GM08714 (cell line): ENCODE data around the gene ABCA9.

ENCODE experiments used
- H3K4me3 ChIP-seq: fragments of 200-500 bp; sonication (Bioruptor generic); 2 replicates; pipeline ENCODE4 v1.5.1; 2014; ENCODE audit warnings: mild to moderate bottlenecking, low read length, inconsistent platforms
- ZNF274 ChIP-seq: IDR thresholded peaks from 2 replicates; pipeline ENCODE4 v1.6.1; 2012; ENCODE audit warnings: mild to moderate bottlenecking, low read depth, low read length

ABCA9 gene

GRCh38 chr17:69050999-69051775 is 9.5 kb downstream of the ABCA9 start:
- H3K4me3 ChIP-seq, result no peak overlapping the region
- TF ChIP-seq ZNF274, result no peak

GRCh38 chr17:69048634-69049033 is 12.1 kb downstream of the ABCA9 start:
- TF ChIP-seq ZNF274, result no peak
- no peak overlapping the region for H3K4me3 ChIP-seq

- no peak for TF ChIP-seq ZNF274
- H3K4me3 ChIP-seq, result no peak overlapping the region
Observed at GRCh38 chr17:69047368-69048263, 13.1 kb downstream of the ABCA9 start.

DNA sequence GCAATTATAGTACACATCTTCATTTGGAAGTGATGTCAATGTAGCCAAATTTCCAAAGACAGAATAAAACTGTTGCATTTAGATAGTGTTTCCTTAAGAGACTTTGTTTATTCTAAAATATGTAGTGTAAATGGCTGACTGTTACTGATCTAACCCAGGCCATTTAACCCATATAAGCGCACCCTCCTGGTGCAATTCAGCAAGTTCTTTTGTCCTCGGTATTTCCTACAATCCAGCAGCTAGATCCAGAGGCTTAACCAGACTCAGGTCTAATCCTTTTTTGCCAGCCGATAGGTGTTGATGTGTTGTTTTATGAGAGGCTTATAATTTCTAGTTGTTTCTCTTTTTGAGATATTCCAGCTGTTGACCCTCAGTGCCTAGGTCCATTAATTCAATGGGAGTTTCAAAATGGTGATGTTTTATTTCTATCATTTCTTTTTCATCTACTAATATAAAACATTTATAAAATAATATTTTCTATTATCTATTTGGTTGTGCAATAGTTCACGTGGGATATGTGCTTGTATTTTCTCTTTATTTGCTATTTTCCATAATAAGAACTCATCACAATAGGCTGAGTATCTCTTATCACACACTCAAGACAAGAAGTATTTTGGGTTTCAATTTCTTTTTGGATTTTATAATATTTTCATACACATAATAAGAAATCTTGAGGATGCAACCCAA is 14.5 kb downstream of the ABCA9 start:
- TF ChIP-seq ZNF274, result no peak
- H3K4me3 ChIP-seq, result no peak overlapping the region

GRCh38 chr17:69045646-69046045 is 15.1 kb downstream of the ABCA9 start:
- TF ChIP-seq ZNF274, result no peak
- H3K4me3 ChIP-seq, result no peak overlapping the region

- no peak overlapping the region for H3K4me3 ChIP-seq
Observed at GRCh38 chr17:69044371-69044770, 16.4 kb downstream of the ABCA9 start.

GRCh38 chr17:69043098-69043734 is 17.5 kb downstream of the ABCA9 start:
- TF ChIP-seq ZNF274, result no peak
- H3K4me3 ChIP-seq, result no peak overlapping the region

More at GRCh38 chr17:69044371-69044770, 16.4 kb downstream of the ABCA9 start:
- no peak for TF ChIP-seq ZNF274

GRCh38 chr17:69042308-69042707 is 18.4 kb downstream of the ABCA9 start:
- no peak for TF ChIP-seq ZNF274
- no peak overlapping the region for H3K4me3 ChIP-seq

GRCh38 chr17:69031839-69032238 is 28.9 kb downstream of the ABCA9 start:
- no peak overlapping the region for H3K4me3 ChIP-seq
- no peak for TF ChIP-seq ZNF274

DNA sequence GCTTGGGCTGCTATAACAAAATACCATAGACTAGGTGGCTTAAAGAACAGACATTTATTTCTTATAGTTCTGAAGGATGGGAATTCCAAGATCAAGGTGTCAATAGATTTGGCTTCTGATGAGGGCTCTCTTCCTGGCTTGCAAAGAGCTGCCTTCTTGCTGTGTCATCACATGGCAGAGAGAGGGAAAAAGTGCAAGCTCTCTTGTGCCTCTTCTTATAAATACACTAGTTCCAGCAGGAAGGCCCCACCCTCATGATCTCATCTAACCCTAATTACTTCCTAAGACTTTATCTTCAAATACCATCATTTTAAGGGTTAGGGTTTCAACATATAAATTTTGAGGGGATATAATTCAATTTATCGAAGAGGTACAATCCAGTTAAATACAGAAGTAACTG is 30.6 kb downstream of the ABCA9 start:
- H3K4me3 ChIP-seq, result no peak overlapping the region
- TF ChIP-seq ZNF274, result no peak

- H3K4me3 ChIP-seq, result no peak overlapping the region
- no peak for TF ChIP-seq ZNF274
Observed at GRCh38 chr17:69018687-69019086, 42.0 kb downstream of the ABCA9 start.

DNA sequence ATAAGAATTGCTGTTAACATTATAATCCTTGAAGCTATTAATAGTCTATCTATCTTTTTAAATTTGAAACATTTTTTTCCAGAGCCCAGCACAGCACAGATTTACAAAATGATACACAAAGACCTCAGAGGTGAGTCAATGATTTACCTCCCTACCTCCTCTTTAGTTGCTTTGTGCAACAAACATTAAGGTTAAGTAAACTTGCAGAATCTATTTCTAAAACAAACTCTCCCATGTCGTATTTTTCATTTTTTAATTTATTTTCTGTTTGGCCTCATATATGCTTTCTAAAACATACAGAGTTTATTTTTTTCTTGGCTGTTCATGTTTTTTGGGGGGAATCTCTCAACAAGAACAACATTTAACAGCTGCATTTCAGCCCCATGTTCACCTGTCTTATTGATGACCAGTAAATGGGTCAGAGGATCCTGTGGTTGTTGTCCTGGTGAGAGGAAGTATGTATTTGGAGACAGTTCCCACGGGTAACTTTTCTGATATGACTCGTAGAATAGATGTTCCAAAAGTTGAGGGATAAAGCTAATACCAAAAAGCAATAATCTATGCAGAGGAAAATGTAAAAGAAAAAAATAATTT is 42.6 kb downstream of the ABCA9 start:
- no peak for TF ChIP-seq ZNF274
- H3K4me3 ChIP-seq, result no peak overlapping the region

DNA sequence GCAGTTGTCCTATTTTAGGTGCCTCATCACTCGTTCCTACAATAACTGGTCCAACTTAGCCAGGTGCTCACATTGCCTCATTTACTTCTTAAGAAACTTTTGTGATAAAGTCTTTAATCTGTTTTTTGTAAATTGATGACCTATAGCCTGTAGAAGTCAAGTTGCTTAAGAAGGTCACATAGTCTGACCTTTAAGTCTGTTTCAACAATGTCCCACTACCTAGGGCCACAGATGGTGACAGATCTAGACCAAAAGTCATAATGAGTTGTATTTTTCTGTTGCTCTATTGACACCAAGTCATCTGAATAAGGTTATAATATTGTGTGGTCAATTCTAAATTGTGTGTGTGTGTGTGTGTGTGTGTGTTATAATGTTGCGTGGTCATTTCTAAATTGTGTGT is 45.1 kb downstream of the ABCA9 start:
- no peak for TF ChIP-seq ZNF274
- H3K4me3 ChIP-seq, result no peak overlapping the region
